BLaER1 treated with 17β-estradiol and CSF1 and Interleukin-3, amounts not matched to agents 10 nM and 100 nM (cell line): ENCODE data around the gene TMF1.
A peak's percentile ranks its signal among the peaks of the same experiment; 100 is the strongest.

Source experiments
- H3K27ac ChIP-seq, 11 experiments: shearing (Covaris generic); formaldehyde crosslinking; 2 replicates each; pipeline ENCODE4 v1.8.1; 2022
- H3K27me3 ChIP-seq, 11 experiments: shearing (Covaris generic); formaldehyde crosslinking; 2 replicates each; pipeline ENCODE4 v1.8.1; 2022
- H3K36me3 ChIP-seq, 11 experiments: shearing (Covaris generic); formaldehyde crosslinking; 2 replicates each; pipeline ENCODE4 v1.8.1; 2022
- H3K4me1 ChIP-seq, 10 experiments: shearing (Covaris generic); formaldehyde crosslinking; 2 replicates each; pipeline ENCODE4 v1.8.1; 2022
- H3K4me2 ChIP-seq, 11 experiments: shearing (Covaris generic); formaldehyde crosslinking; 2 replicates each; pipeline ENCODE4 v1.8.1; 2022
- H3K4me3 ChIP-seq, 10 experiments: shearing (Covaris generic); formaldehyde crosslinking; 2 replicates each; pipeline ENCODE4 v1.8.1; 2022
- H3K9ac ChIP-seq, 11 experiments: shearing (Covaris generic); formaldehyde crosslinking; 2 replicates each; pipeline ENCODE4 v1.8.1; 2022
- H3K9me3 ChIP-seq, 11 experiments: shearing (Covaris generic); formaldehyde crosslinking; replicated peaks in 1 of 11; 2 replicates each; pipeline ENCODE4 v1.8.1; 2022
- H4K20me1 ChIP-seq, 11 experiments: shearing (Covaris generic); formaldehyde crosslinking; 2 replicates each; pipeline ENCODE4 v1.8.1; 2022
- Cebpa-rat ChIP-seq, 11 experiments: shearing (Covaris generic); IDR thresholded peaks; 2 replicates each; pipeline ENCODE4 v1.8.1; 2022

TMF1 gene

GRCh38 chr3:69051756-69052471, at the start of gene TMF1:
Gene TMF1, minus strand, starts transcription at chr3:69052333. Its CDS starts 247 bp downstream, at chr3:69052086.
- no peak for TF ChIP-seq Cebpa-rat (IDR thresholded peaks at IDR 0.05)
- Histone ChIP-seq H3K9me3 (no peaks in the 10 kb centered on the region), H3K27ac (peak within 1 kb of the TSS; percentile 76 to 90 (median 86)), H3K36me3 (peaks cover 44 to 74% (median 60%) of the 10 kb centered on the region in 11 experiments), H3K9ac (peak within 1 kb of the TSS; percentile 83 to 91 (median 88)), H3K4me1 (peaks cover 21 to 46% (median 29%) of the 10 kb centered on the region in 10 experiments), H4K20me1 (peaks cover 0 to 43% (median 31%) of the 10 kb centered on the region in 11 experiments; a peak in 14 of 22 replicates), H3K27me3 (no peaks in the 10 kb centered on the region), H3K4me3 (peak within 1 kb of the TSS; percentile 80 to 93 (median 84)), H3K4me2 (peak within 1 kb of the TSS; percentile 81 to 99 (median 90))

- Histone ChIP-seq H3K27me3 (no peaks in the 10 kb centered on the region), H4K20me1 (peaks cover 0 to 98% (median 0%) of the 10 kb centered on the region in 11 experiments; a peak in 6 of 22 replicates), H3K4me2 (no peak overlapping the region), H3K9ac (no peak overlapping the region), H3K4me1 (peaks cover 17 to 57% (median 47%) of the 10 kb centered on the region in 10 experiments), H3K27ac (no peak overlapping the region), H3K4me3 (no peak overlapping the region), H3K9me3 (no peaks in the 10 kb centered on the region), H3K36me3 (peaks cover 42 to 82% (median 60%) of the 10 kb centered on the region in 11 experiments)
- TF ChIP-seq Cebpa-rat (IDR thresholded peaks at IDR 0.05), result no peak
Observed at GRCh38 chr3:69099576-69099975, 47.4 kb upstream of the TMF1 start.

GRCh38 chr3:69097407-69098086, 45.4 kb upstream of the TMF1 start:
- H3K9me3 ChIP-seq, result no peaks in the 10 kb centered on the region
- peaks cover 37 to 61% (median 53%) of the 10 kb centered on the region in 10 experiments for H3K4me1 ChIP-seq
- no peak overlapping the region for H3K4me3 ChIP-seq
- 0 out of 22 replicates have a peak, but pooled peaks of 1 of the 11 experiments have one; percentile 15 for TF ChIP-seq Cebpa-rat (IDR thresholded peaks at IDR 0.05)
- H3K27me3 ChIP-seq, result no peaks in the 10 kb centered on the region
- H3K9ac ChIP-seq, result no peak overlapping the region
- H3K27ac ChIP-seq, result peak overlapping the region in 3 of 11 experiments; percentile 6 to 32 (median 14); a peak in 3 of 22 replicates
- peak overlapping the region in 8 of 11 experiments; percentile 0 to 99 (median 95); a peak in 15 of 22 replicates for H3K4me2 ChIP-seq
- H3K36me3 ChIP-seq, result peaks cover 22 to 67% (median 40%) of the 10 kb centered on the region in 11 experiments
- peaks cover 0 to 97% (median 0%) of the 10 kb centered on the region in 11 experiments; a peak in 6 of 22 replicates for H4K20me1 ChIP-seq

GRCh38 chr3:69096299-69096698, 44.2 kb upstream of the TMF1 start:
- Histone ChIP-seq H3K36me3 (peaks cover 9 to 54% (median 28%) of the 10 kb centered on the region in 11 experiments; a peak in 21 of 22 replicates), H4K20me1 (peaks cover 0 to 97% (median 0%) of the 10 kb centered on the region in 11 experiments; a peak in 5 of 22 replicates), H3K27me3 (no peaks in the 10 kb centered on the region), H3K4me1 (peaks cover 50 to 74% (median 63%) of the 10 kb centered on the region in 10 experiments), H3K9ac (peak overlapping the region in 5 of 11 experiments; percentile 57 to 79 (median 69); a peak in 5 of 22 replicates), H3K4me3 (no peak overlapping the region), H3K4me2 (peak overlapping the region; percentile 47 to 99 (median 92); a peak in 21 of 22 replicates), H3K9me3 (no peaks in the 10 kb centered on the region), H3K27ac (peak overlapping the region in 9 of 11 experiments; percentile 35 to 89 (median 87); a peak in 15 of 22 replicates)
- TF ChIP-seq Cebpa-rat (IDR thresholded peaks at IDR 0.05), result no peak

GRCh38 chr3:69095636-69096035, 43.5 kb upstream of the TMF1 start:
- no peak for TF ChIP-seq Cebpa-rat (IDR thresholded peaks at IDR 0.05)
- Histone ChIP-seq H3K27me3 (no peaks in the 10 kb centered on the region), H3K9ac (peak overlapping the region in 7 of 11 experiments; percentile 20 to 79 (median 69); a peak in 10 of 22 replicates), H3K4me1 (peaks cover 56 to 81% (median 70%) of the 10 kb centered on the region in 10 experiments), H3K4me3 (peak overlapping the region in 2 of 10 experiments; percentile 11 to 12; a peak in 1 of 20 replicates), H4K20me1 (peaks cover 0 to 97% (median 0%) of the 10 kb centered on the region in 11 experiments; a peak in 5 of 22 replicates), H3K4me2 (peak overlapping the region; percentile 47 to 99 (median 92)), H3K9me3 (no peaks in the 10 kb centered on the region), H3K27ac (peak overlapping the region in 10 of 11 experiments; percentile 6 to 89 (median 87); a peak in 19 of 22 replicates), H3K36me3 (peaks cover 12 to 52% (median 24%) of the 10 kb centered on the region in 11 experiments; a peak in 21 of 22 replicates)

GRCh38 chr3:69094467-69095205, 42.5 kb upstream of the TMF1 start:
- Histone ChIP-seq H4K20me1 (peaks cover 0 to 97% (median 0%) of the 10 kb centered on the region in 11 experiments; a peak in 6 of 22 replicates), H3K4me2 (peak overlapping the region; percentile 69 to 99 (median 92)), H3K27me3 (no peaks in the 10 kb centered on the region), H3K9ac (peak overlapping the region; percentile 58 to 79 (median 76)), H3K4me1 (peaks cover 61 to 91% (median 80%) of the 10 kb centered on the region in 10 experiments), H3K9me3 (no peaks in the 10 kb centered on the region), H3K36me3 (peaks cover 6 to 52% (median 24%) of the 10 kb centered on the region in 11 experiments; a peak in 20 of 22 replicates), H3K4me3 (peak overlapping the region in 8 of 10 experiments; percentile 13 to 61 (median 38); a peak in 12 of 20 replicates), H3K27ac (peak overlapping the region; percentile 51 to 89 (median 87); a peak in 21 of 22 replicates)
- no peak for TF ChIP-seq Cebpa-rat (IDR thresholded peaks at IDR 0.05)

GRCh38 chr3:69092030-69092516, 39.9 kb upstream of the TMF1 start:
- H3K27me3 ChIP-seq, result no peaks in the 10 kb centered on the region
- peak overlapping the region; percentile 61 to 89 (median 87); a peak in 21 of 22 replicates for H3K27ac ChIP-seq
- H3K4me3 ChIP-seq, result peak overlapping the region; percentile 24 to 61 (median 37); a peak in 19 of 20 replicates
- H3K36me3 ChIP-seq, result peaks cover 0 to 48% (median 24%) of the 10 kb centered on the region in 11 experiments; a peak in 16 of 22 replicates
- H4K20me1 ChIP-seq, result peaks cover 0 to 99% (median 0%) of the 10 kb centered on the region in 11 experiments; a peak in 6 of 22 replicates
- H3K4me1 ChIP-seq, result peaks cover 84 to 100% (median 96%) of the 10 kb centered on the region in 10 experiments
- H3K9ac ChIP-seq, result peak overlapping the region; percentile 69 to 79 (median 76); a peak in 21 of 22 replicates
- TF ChIP-seq Cebpa-rat (IDR thresholded peaks at IDR 0.05), result peak in 3 of 11 experiments; percentile 54 to 72 (median 68); a peak in 4 of 22 replicates
- H3K4me2 ChIP-seq, result peak overlapping the region; percentile 69 to 99 (median 92)
- H3K9me3 ChIP-seq, result no peaks in the 10 kb centered on the region
